Bronchial epithelial cell (primary cell): ENCODE measurements around the gene CCDC107. TPM values are rescaled to one million over a fixed set of nuclear protein-coding genes. Genes with fewer than 3 reads are reported as not detected.

ENCODE experiments used
- DNase-seq: peaks from one replicate; pipeline ENCODE4 v3.0.0-alpha.2; 2010; ENCODE audit warnings: low read depth
- FAIRE-seq: peaks from 2 replicates; lab custom pipeline; 2011; peaks lifted over from hg19 to GRCh38; lab: Jason Lieb, UNC
- H3K27me3 ChIP-seq: 2 replicates; pipeline ENCODE4 v1.5.1; 2011; ENCODE audit warnings: low read length; ENCODE audit not compliant: control insufficient read depth, insufficient read depth
- H3K36me3 ChIP-seq: 2 replicates; pipeline ENCODE4 v1.5.1; 2011; ENCODE audit warnings: low read length; ENCODE audit not compliant: control insufficient read depth, insufficient read depth
- H3K4me3 ChIP-seq: 2 replicates; pipeline ENCODE4 v1.5.1; 2011; ENCODE audit warnings: mild to moderate bottlenecking, low read depth, low read length, control low read depth
- total RNA-seq: library from RNA; depleted of rRNA; stranded (reverse); fragments of >200 nt; gene quantifications from 2 replicates; pipeline ENCODE4 v1.2.1, GENCODE V29; 2014
- TF ChIP-seq, protein P1 (sequence below): IDR thresholded peaks from 2 replicates; pipeline ENCODE4 v1.5.1; 2011; ENCODE audit warnings: mild to moderate bottlenecking, moderate library complexity, low read length, control low read depth, inconsistent platforms; ENCODE audit not compliant: insufficient read depth, severe bottlenecking

Gene CCDC107
- total RNA-seq, 1 donor from 2014 or later = 13.7 TPM

DNA sequence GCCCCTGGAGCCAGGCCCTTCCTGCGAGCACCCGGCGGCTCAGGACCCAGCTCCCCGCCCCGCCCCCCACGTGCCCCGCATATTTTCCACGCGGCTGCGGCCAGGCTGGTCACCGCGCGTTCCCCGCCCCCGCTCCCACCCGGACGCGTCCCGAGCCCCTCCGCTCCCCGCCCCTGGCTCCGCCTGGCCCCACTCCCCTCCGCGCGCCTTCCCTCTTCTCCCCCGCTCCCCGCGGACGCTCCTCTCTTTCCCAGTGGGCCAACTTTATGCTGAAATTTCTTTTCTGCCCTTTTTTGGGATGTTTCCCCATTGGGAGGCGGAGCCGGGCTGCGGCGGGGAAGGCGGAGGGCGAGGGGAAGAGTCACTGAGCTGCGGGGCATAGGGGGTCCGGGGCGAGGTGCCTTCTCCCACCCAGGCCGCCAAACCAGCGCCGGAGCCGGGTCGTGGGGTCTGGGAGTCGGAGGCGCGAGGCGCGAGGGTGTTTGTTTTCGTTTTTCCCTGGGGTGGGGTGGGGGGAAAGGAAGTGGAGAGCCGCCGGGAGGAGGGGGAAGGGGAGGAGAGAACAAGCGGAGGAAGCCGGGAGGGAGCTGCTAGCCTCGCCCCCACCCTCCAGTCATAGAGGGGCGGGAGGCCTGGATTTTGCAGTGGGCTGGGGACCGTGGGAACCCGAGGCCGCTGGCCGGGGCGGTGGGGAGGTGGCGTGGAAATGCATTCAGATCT is 32.7 kb downstream of the CCDC107 start:
- FAIRE-seq (no peak), DNase-seq (no peak)
- peak overlapping the region; percentile 65 for H3K4me3 ChIP-seq
- TF ChIP-seq, protein P1, sequence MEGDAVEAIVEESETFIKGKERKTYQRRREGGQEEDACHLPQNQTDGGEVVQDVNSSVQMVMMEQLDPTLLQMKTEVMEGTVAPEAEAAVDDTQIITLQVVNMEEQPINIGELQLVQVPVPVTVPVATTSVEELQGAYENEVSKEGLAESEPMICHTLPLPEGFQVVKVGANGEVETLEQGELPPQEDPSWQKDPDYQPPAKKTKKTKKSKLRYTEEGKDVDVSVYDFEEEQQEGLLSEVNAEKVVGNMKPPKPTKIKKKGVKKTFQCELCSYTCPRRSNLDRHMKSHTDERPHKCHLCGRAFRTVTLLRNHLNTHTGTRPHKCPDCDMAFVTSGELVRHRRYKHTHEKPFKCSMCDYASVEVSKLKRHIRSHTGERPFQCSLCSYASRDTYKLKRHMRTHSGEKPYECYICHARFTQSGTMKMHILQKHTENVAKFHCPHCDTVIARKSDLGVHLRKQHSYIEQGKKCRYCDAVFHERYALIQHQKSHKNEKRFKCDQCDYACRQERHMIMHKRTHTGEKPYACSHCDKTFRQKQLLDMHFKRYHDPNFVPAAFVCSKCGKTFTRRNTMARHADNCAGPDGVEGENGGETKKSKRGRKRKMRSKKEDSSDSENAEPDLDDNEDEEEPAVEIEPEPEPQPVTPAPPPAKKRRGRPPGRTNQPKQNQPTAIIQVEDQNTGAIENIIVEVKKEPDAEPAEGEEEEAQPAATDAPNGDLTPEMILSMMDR = no peak
- H3K36me3 ChIP-seq = peaks cover 8% of the 10 kb centered on the region
- no peaks in the 10 kb centered on the region for H3K27me3 ChIP-seq

DNA sequence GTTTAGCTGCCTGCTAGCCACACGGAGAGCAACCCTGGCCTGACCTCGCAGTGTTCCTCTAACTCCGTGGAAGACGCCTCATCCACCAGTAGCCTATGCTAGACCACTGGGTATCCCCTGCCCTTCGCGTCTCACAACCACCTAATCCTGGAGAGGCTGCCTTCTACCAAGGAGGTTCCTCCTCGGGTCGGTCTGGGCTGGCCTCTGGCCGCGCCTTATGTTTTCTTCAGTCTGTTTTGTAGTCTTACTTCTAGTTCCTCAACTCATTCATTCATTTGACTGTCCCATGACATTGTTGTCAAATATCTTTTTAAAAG is 33.2 kb downstream of the CCDC107 start:
- H3K4me3 ChIP-seq = peak overlapping the region; percentile 65
- peaks cover 8% of the 10 kb centered on the region for H3K36me3 ChIP-seq
- no peak for DNase-seq
- TF ChIP-seq, protein P1 = no peak
- no peak for FAIRE-seq
- no peaks in the 10 kb centered on the region for H3K27me3 ChIP-seq

DNA sequence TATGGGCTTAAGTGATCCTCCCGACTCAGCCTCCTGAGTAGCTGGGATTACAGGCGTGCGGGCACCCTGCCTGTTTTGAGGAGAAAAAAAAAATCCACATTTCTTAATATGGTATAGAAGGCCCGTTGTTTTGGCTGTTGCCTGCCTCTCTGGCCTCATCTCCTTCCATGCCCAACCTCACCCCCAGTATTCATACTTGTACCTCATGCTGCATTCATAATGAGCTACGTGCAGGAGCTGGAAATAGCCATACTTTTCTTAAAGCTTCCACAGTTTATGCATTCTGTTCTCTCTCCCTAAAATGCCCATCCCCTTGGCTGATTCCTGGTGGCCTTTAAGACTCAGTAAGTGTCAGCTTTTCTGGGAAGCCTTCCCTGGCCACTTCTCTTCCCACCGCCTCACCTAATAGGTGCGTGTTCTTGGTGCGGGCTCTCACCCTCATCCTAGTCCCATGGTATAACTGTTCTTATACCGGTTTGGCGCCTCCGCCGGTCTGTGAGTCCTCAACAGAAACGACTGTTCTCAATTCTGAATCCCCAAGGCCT is 33.7 kb downstream of the CCDC107 start:
- Histone ChIP-seq H3K36me3 (peaks cover 5% of the 10 kb centered on the region), H3K4me3 (no peak overlapping the region), H3K27me3 (no peaks in the 10 kb centered on the region)
- DNase-seq (no peak), FAIRE-seq (no peak)
- TF ChIP-seq, protein P1 = no peak

DNA sequence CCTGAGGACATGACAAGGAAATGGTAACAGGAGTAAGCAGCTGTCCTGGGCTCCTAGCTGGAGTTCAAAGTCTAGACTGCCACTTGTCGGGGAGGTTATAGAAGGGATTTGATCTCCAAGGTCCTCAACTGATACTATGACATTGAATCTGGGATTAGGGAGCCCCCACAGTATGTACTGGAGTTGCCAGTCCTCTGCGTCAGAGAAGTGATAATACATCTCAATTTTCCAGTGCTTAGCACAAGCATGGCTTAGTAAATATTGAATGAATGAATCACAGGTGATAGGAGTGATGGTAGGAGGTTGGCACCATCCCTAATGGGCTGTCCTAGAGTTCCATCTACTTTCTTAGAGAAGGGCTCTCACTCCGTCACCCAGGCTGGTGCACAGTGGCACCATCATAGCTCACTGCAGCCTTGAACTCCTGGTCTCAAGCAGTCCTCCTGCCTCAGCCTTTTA is 37.9 kb downstream of the CCDC107 start:
- TF ChIP-seq, protein P1 = no peak
- no peak overlapping the region for H3K4me3 ChIP-seq
- DNase-seq (peak; percentile 69), FAIRE-seq (no peak)
- H3K36me3 ChIP-seq = peaks cover 28% of the 10 kb centered on the region
- H3K27me3 ChIP-seq = no peaks in the 10 kb centered on the region

- H3K4me3 ChIP-seq = no peak overlapping the region
- TF ChIP-seq, protein P1 = peak; percentile 95
- no peak for FAIRE-seq
- peaks cover 33% of the 10 kb centered on the region for H3K36me3 ChIP-seq
- peak; percentile 55 for DNase-seq
- H3K27me3 ChIP-seq = no peaks in the 10 kb centered on the region
These were observed 38.6 kb downstream of the CCDC107 start for GRCh38 chr9:35696520-35697215.
